ENCODE data around the gene MAML3.

Gene MAML3

GRCh38 chr4:140141210-140141835, 12.7 kb downstream of the MAML3 start:
- H3K9ac ChIP-seq (ENCODE audit: low read length), result no peak overlapping the region
- H3K4me3 ChIP-seq (ENCODE audit: low read depth, low read length, poor library complexity, severe bottlenecking), result no peak overlapping the region
- H2AFZ ChIP-seq (ENCODE audit: low read length), result no peak overlapping the region
- TF ChIP-seq CTCF (IDR thresholded peaks at IDR 0.05; ENCODE audit: low read length), result no peak
- TF ChIP-seq EZH2 (IDR thresholded peaks at IDR 0.05; ENCODE audit: borderline replicate concordance, low read length), result no peak
- H3K79me2 ChIP-seq (ENCODE audit: insufficient read depth, low read length), result no peaks in the 10 kb centered on the region; the same call in 1 of the 2 replicates
- H3K4me2 ChIP-seq (ENCODE audit: low read length), result no peak overlapping the region
- H3F3A ChIP-seq (ENCODE audit: insufficient read depth, low read length), result no peaks in the 10 kb centered on the region
- no peak overlapping the region for H3K27ac ChIP-seq (ENCODE audit: low read depth, low read length, poor library complexity, severe bottlenecking)
- no peaks in the 10 kb centered on the region for H4K20me1 ChIP-seq (ENCODE audit: insufficient read depth, low read length)
- 0 out of 2 replicates have a peak, but pooled peaks cover 4% of the 10 kb centered on the region for H3K27me3 ChIP-seq (ENCODE audit: insufficient read depth, low read length)
- no peaks in the 10 kb centered on the region for H3K36me3 ChIP-seq (ENCODE audit: insufficient read depth, low read length)
- no peaks in the 10 kb centered on the region for H3K4me1 ChIP-seq (ENCODE audit: insufficient read depth, low read length, severe bottlenecking)
- H3K9me2 ChIP-seq (ENCODE audit: low read depth, low read length), result no peaks in the 10 kb centered on the region
- no peaks in the 10 kb centered on the region for H3K9me3 ChIP-seq (ENCODE audit: low read length)

- Histone ChIP-seq H3K9ac (ENCODE audit: low read length) (no peak overlapping the region), H3K4me2 (ENCODE audit: low read length) (no peak overlapping the region), H3K4me1 (ENCODE audit: insufficient read depth, low read length, severe bottlenecking) (no peaks in the 10 kb centered on the region), H3K4me3 (ENCODE audit: low read depth, low read length, poor library complexity, severe bottlenecking) (no peak overlapping the region), H3K79me2 (ENCODE audit: insufficient read depth, low read length) (no peaks in the 10 kb centered on the region; the same call in 1 of the 2 replicates), H3K9me2 (ENCODE audit: low read depth, low read length) (no peaks in the 10 kb centered on the region), H4K20me1 (ENCODE audit: insufficient read depth, low read length) (no peaks in the 10 kb centered on the region), H3F3A (ENCODE audit: insufficient read depth, low read length) (no peaks in the 10 kb centered on the region), H3K27ac (ENCODE audit: low read depth, low read length, poor library complexity, severe bottlenecking) (no peak overlapping the region), H2AFZ (ENCODE audit: low read length) (no peak overlapping the region), H3K36me3 (ENCODE audit: insufficient read depth, low read length) (no peaks in the 10 kb centered on the region), H3K27me3 (ENCODE audit: insufficient read depth, low read length) (0 out of 2 replicates have a peak, but pooled peaks cover 4% of the 10 kb centered on the region), H3K9me3 (ENCODE audit: low read length) (no peaks in the 10 kb centered on the region)
- TF ChIP-seq EZH2 (IDR thresholded peaks at IDR 0.05; ENCODE audit: borderline replicate concordance, low read length) (no peak), CTCF (IDR thresholded peaks at IDR 0.05; ENCODE audit: low read length) (no peak)
Observed at GRCh38 chr4:140140566-140140965, 13.4 kb downstream of the MAML3 start.

- Histone ChIP-seq H3K36me3 (ENCODE audit: insufficient read depth, low read length) (no peaks in the 10 kb centered on the region), H3F3A (ENCODE audit: insufficient read depth, low read length) (no peaks in the 10 kb centered on the region), H3K27me3 (ENCODE audit: insufficient read depth, low read length) (no peaks in the 10 kb centered on the region), H3K4me2 (ENCODE audit: low read length) (no peak overlapping the region), H3K9me2 (ENCODE audit: low read depth, low read length) (no peaks in the 10 kb centered on the region), H3K79me2 (ENCODE audit: insufficient read depth, low read length) (no peaks in the 10 kb centered on the region; the same call in 1 of the 2 replicates), H3K9me3 (ENCODE audit: low read length) (no peaks in the 10 kb centered on the region), H3K4me1 (ENCODE audit: insufficient read depth, low read length, severe bottlenecking) (no peaks in the 10 kb centered on the region), H4K20me1 (ENCODE audit: insufficient read depth, low read length) (no peaks in the 10 kb centered on the region), H2AFZ (ENCODE audit: low read length) (no peak overlapping the region), H3K4me3 (ENCODE audit: low read depth, low read length, poor library complexity, severe bottlenecking) (no peak overlapping the region), H3K9ac (ENCODE audit: low read length) (no peak overlapping the region), H3K27ac (ENCODE audit: low read depth, low read length, poor library complexity, severe bottlenecking) (no peak overlapping the region)
- TF ChIP-seq EZH2 (IDR thresholded peaks at IDR 0.05; ENCODE audit: borderline replicate concordance, low read length) (no peak), CTCF (IDR thresholded peaks at IDR 0.05; ENCODE audit: low read length) (no peak)
Observed at GRCh38 chr4:140138428-140138827, 15.6 kb downstream of the MAML3 start.
